ENCODE data around the gene DKC1.

The DKC1 gene

GRCh38 chrX:154721155-154721554, 41.5 kb upstream of the DKC1 start:
- TF ChIP-seq CTCF (conservative IDR thresholded peaks at IDR 0.05; ENCODE audit: low read depth, low read length) = no peak
- no peak overlapping the region for H3K4me3 ChIP-seq (ENCODE audit: low read length)
- DNase-seq (ENCODE audit: low read depth) = no peak

- no peak for TF ChIP-seq CTCF (conservative IDR thresholded peaks at IDR 0.05; ENCODE audit: low read depth, low read length)
These were observed 37.5 kb upstream of the DKC1 start for GRCh38 chrX:154724993-154725756.

DNA sequence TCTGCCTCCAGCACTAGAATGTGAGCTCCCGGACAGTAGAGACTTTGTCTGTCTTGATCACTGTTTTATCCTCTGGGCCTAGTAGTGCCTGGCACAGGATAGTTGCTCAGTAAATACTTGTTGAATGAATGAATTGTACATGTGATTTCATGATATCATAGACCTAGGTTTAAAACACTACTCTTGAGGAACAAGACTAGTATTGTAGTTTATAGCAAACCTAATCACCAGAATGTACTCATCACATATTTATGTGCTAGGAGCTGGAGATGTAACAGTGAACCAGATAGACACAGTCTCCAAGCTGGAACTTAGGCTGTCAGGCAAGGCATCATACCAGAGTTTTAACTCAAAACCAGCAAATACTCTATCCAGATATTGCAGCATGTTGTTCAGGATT, 35.2 kb upstream of the DKC1 start:
- H3K4me3 ChIP-seq (ENCODE audit: low read length) = no peak overlapping the region
- TF ChIP-seq CTCF (conservative IDR thresholded peaks at IDR 0.05; ENCODE audit: low read depth, low read length) = no peak
- DNase-seq (ENCODE audit: low read depth) = no peak

More at GRCh38 chrX:154724993-154725756, 37.5 kb upstream of the DKC1 start:
- DNase-seq (ENCODE audit: low read depth) = no peak
- no peak overlapping the region for H3K4me3 ChIP-seq (ENCODE audit: low read length)

DNA sequence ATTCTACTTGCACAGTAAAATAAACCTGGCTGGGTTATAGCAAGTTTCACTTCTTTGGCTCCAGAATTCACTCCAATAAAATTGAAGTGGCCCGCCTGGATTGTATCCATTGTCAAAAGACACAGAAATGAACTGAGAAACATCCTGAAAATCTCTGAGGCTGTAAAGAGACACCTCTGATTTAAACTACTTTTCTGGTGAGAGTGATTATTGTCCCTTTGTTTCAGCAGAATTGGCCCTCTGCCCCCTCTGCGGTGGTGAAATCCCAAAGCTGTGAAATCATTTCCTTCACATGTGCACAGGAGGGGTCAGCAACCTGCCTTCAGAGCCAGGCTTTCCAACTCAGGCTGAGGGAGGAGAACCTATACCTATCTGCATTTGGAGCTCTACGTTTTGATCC, 34.8 kb upstream of the DKC1 start:
- no peak for TF ChIP-seq CTCF (conservative IDR thresholded peaks at IDR 0.05; ENCODE audit: low read depth, low read length)
- no peak overlapping the region for H3K4me3 ChIP-seq (ENCODE audit: low read length)
- DNase-seq (ENCODE audit: low read depth) = no peak

GRCh38 chrX:154728431-154729190, 34.1 kb upstream of the DKC1 start:
- DNase-seq (ENCODE audit: low read depth) = no peak
- no peak overlapping the region for H3K4me3 ChIP-seq (ENCODE audit: low read length)
- no peak for TF ChIP-seq CTCF (conservative IDR thresholded peaks at IDR 0.05; ENCODE audit: low read depth, low read length)

GRCh38 chrX:154729439-154729838, 33.2 kb upstream of the DKC1 start:
- DNase-seq (ENCODE audit: low read depth) = no peak
- no peak for TF ChIP-seq CTCF (conservative IDR thresholded peaks at IDR 0.05; ENCODE audit: low read depth, low read length)
- no peak overlapping the region for H3K4me3 ChIP-seq (ENCODE audit: low read length)
